ENCODE measurements around the gene CARD10. TPM values are rescaled to one million over a fixed set of nuclear protein-coding genes. Genes with fewer than 3 reads are reported as not detected.

CARD10 gene
- total and polyA plus RNA-seq, 2 of the 13 experiments (the other 11 are each of a cell fraction or from before 2014, with no cell fraction given), result 35.2 to 55.8 TPM

DNA sequence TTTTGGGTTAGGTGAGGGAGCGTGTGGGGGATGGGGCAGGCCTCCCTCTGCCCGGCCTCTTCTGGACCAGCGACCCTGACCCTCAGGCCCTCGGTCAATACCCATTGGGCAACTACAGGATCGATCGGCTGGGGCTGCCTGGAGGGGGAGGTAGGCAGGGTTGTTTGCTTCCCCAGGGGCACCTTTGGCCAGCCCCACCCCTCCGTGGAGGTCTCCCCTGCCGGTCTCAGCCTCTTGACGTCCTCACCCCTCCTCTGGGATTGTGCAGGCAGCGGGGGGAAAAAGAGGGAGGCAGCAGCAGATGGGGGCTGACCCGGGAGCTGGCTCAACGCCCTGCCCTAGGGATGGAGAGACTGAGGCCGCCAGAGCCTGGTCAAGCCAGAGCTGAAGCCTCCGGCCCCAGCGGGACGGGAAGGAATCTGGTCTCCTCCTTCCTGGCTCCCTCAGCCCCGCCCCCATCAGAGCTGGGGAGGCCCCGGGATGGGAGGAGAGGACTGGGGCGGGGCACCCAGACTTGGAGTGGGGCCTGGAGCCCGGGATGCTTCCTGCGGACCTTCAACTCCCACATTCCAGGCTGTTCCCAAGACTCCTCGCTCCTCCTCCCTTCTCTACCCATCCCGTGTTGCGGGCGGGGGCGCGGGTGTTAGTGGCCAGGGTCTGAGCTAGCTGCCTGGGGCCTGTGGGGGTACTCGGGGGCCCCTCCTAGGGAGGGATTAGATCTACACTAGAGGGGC is 26.7 kb upstream of the CARD10 start (continued):
- TF ChIP-seq ZKSCAN1 (IDR thresholded peaks at IDR 0.05; ENCODE audit: low read length), result peak; percentile 58; the same call in 1 of the 2 replicates
- peak; percentile 78; the same call in 1 of the 2 replicates for TF ChIP-seq ARNT2 (CRISPR knock-in tag; IDR thresholded peaks at IDR 0.05; ENCODE audit: low read depth)
- TF ChIP-seq ZNF136 (CRISPR knock-in tag; IDR thresholded peaks at IDR 0.05; ENCODE audit: low read depth), result no peak
- peak; percentile 91 for TF ChIP-seq HMG20B (CRISPR knock-in tag; conservative IDR thresholded peaks at IDR 0.05)
- no peak for TF ChIP-seq HNRNPUL1 (IDR thresholded peaks at IDR 0.05; ENCODE audit: low read depth, low read length)
- no peak for TF ChIP-seq REXO4 (CRISPR knock-in tag; IDR thresholded peaks at IDR 0.05; ENCODE audit: borderline replicate concordance)
- TF ChIP-seq ZNF75D (CRISPR knock-in tag; IDR thresholded peaks at IDR 0.05; ENCODE audit: borderline replicate concordance), result no peak
- peak; percentile 88 for TF ChIP-seq SOX5 (CRISPR knock-in tag; IDR thresholded peaks at IDR 0.05; ENCODE audit: borderline replicate concordance)
- peak; percentile 99 for TF ChIP-seq HDAC1 (CRISPR knock-in tag; IDR thresholded peaks at IDR 0.05)
- TF ChIP-seq FOXA3 (CRISPR knock-in tag; IDR thresholded peaks at IDR 0.05), result peak; percentile 98
- TF ChIP-seq PAX8 (CRISPR knock-in tag; IDR thresholded peaks at IDR 0.05; ENCODE audit: borderline replicate concordance), result 0 out of 2 replicates have a peak, but pooled peaks have one; percentile 45
- no peak for TF ChIP-seq SNAPC2 (CRISPR knock-in tag; IDR thresholded peaks at IDR 0.05)
- peak; percentile 18; the same call in 1 of the 2 replicates for TF ChIP-seq ZNF143 (CRISPR knock-in tag; IDR thresholded peaks at IDR 0.05)
- TF ChIP-seq DRAP1 (CRISPR knock-in tag; IDR thresholded peaks at IDR 0.05), result no peak; the same call in 1 of the 2 replicates
- TF ChIP-seq WIZ (CRISPR knock-in tag; IDR thresholded peaks at IDR 0.05), result peak; percentile 59; the same call in 1 of the 2 replicates
- peak; percentile 89 for TF ChIP-seq ZSCAN31 (CRISPR knock-in tag; IDR thresholded peaks at IDR 0.05; ENCODE audit: low read depth)
- peak; percentile 11; the same call in 1 of the 2 replicates for TF ChIP-seq RAD21 (CRISPR knock-in tag; IDR thresholded peaks at IDR 0.05)
- TF ChIP-seq ZNF790 (CRISPR knock-in tag; IDR thresholded peaks at IDR 0.05; ENCODE audit: borderline replicate concordance), result peak; percentile 77; the same call in 1 of the 2 replicates
- peak; percentile 97 for TF ChIP-seq RXRB (CRISPR knock-in tag; IDR thresholded peaks at IDR 0.05; ENCODE audit: borderline replicate concordance)
- no peak for TF ChIP-seq ZFAT (CRISPR knock-in tag; conservative IDR thresholded peaks at IDR 0.05)
- peak; percentile 100 for TF ChIP-seq ZNF281 (CRISPR knock-in tag; IDR thresholded peaks at IDR 0.05; ENCODE audit: borderline replicate concordance)
- no peak for TF ChIP-seq ZNF570 (CRISPR knock-in tag; IDR thresholded peaks at IDR 0.05; ENCODE audit: borderline replicate concordance)
- TF ChIP-seq MAF1 (CRISPR knock-in tag; IDR thresholded peaks at IDR 0.05; ENCODE audit: borderline replicate concordance), result no peak
- peak; percentile 90 for TF ChIP-seq CBFB (CRISPR knock-in tag; IDR thresholded peaks at IDR 0.05)
- TF ChIP-seq NFE2 (CRISPR knock-in tag; IDR thresholded peaks at IDR 0.05), result no peak

Measured in HepG2 (cell line).